ENCODE measurements around the gene TM4SF1. TPM values are rescaled to one million over a fixed set of nuclear protein-coding genes. Genes with fewer than 3 reads are reported as not detected.

The TM4SF1 gene
- polyA plus RNA-seq, 1 donor from 2014 or later = 0.81 TPM

GRCh38 chr3:149342413-149343380 is 34.8 kb downstream of the TM4SF1 start:
- no peaks in the 10 kb centered on the region for H3K36me3 ChIP-seq (ENCODE audit: insufficient read depth, low read length)
- TF ChIP-seq CTCF (IDR thresholded peaks at IDR 0.05; ENCODE audit: poor library complexity, severe bottlenecking) (no peak), EP300 (conservative IDR thresholded peaks at IDR 0.05; ENCODE audit: poor library complexity, severe bottlenecking) (no peak), MXI1 (conservative IDR thresholded peaks at IDR 0.05; ENCODE audit: poor library complexity, severe bottlenecking) (no peak), SMC3 (conservative IDR thresholded peaks at IDR 0.05; ENCODE audit: poor library complexity) (no peak), REST (IDR thresholded peaks at IDR 0.05; ENCODE audit: borderline replicate concordance) (no peak), POLR2AphosphoS5 (IDR thresholded peaks at IDR 0.05) (no peak), TAF1 (IDR thresholded peaks at IDR 0.05; ENCODE audit: low read depth) (no peak), RAD21 (conservative IDR thresholded peaks at IDR 0.05) (no peak), EZH2 (IDR thresholded peaks at IDR 0.05; ENCODE audit: borderline replicate concordance, insufficient read depth, low read length, poor library complexity, severe bottlenecking) (no peak)
- no peaks in the 10 kb centered on the region for H3K27me3 ChIP-seq (ENCODE audit: insufficient read depth, low read depth, low read length)
- H3K79me2 ChIP-seq (replicated peaks; ENCODE audit: insufficient read depth, low read length) = no peaks in the 10 kb centered on the region
- no peaks in the 10 kb centered on the region for H4K20me1 ChIP-seq (ENCODE audit: insufficient read depth)
- H3K4me2 ChIP-seq (ENCODE audit: low read length) = no peak overlapping the region
- H2AFZ ChIP-seq (ENCODE audit: low read depth, low read length) = no peak overlapping the region
- no peaks in the 10 kb centered on the region for H3K9me3 ChIP-seq (ENCODE audit: low read length)
- no peaks in the 10 kb centered on the region for H3K9me2 ChIP-seq (ENCODE audit: insufficient read depth, low read length)
- no peaks in the 10 kb centered on the region for H3F3A ChIP-seq (ENCODE audit: insufficient read depth, low read length, poor library complexity, severe bottlenecking)
- H3K4me3 ChIP-seq (ENCODE audit: low read length) = no peak overlapping the region
- no peak overlapping the region for H3K27ac ChIP-seq (ENCODE audit: low read length)
- H3K9ac ChIP-seq (ENCODE audit: low read length) = no peak overlapping the region

- Histone ChIP-seq H3K4me2 (ENCODE audit: low read length) (no peak overlapping the region), H3K27me3 (ENCODE audit: insufficient read depth, low read depth, low read length) (no peaks in the 10 kb centered on the region), H2AFZ (ENCODE audit: low read depth, low read length) (no peak overlapping the region), H3K9me3 (ENCODE audit: low read length) (no peaks in the 10 kb centered on the region), H3K27ac (ENCODE audit: low read length) (no peak overlapping the region), H3K36me3 (ENCODE audit: insufficient read depth, low read length) (no peaks in the 10 kb centered on the region), H3K9ac (ENCODE audit: low read length) (no peak overlapping the region), H3K9me2 (ENCODE audit: insufficient read depth, low read length) (no peaks in the 10 kb centered on the region), H3F3A (ENCODE audit: insufficient read depth, low read length, poor library complexity, severe bottlenecking) (no peaks in the 10 kb centered on the region), H4K20me1 (ENCODE audit: insufficient read depth) (no peaks in the 10 kb centered on the region), H3K4me3 (ENCODE audit: low read length) (no peak overlapping the region), H3K79me2 (replicated peaks; ENCODE audit: insufficient read depth, low read length) (no peaks in the 10 kb centered on the region)
- no peak for TF ChIP-seq RAD21 (conservative IDR thresholded peaks at IDR 0.05)
- TF ChIP-seq REST (IDR thresholded peaks at IDR 0.05; ENCODE audit: borderline replicate concordance) = no peak
- no peak for TF ChIP-seq SMC3 (conservative IDR thresholded peaks at IDR 0.05; ENCODE audit: poor library complexity)
- TF ChIP-seq CTCF (IDR thresholded peaks at IDR 0.05; ENCODE audit: poor library complexity, severe bottlenecking) = no peak
- no peak for TF ChIP-seq EZH2 (IDR thresholded peaks at IDR 0.05; ENCODE audit: borderline replicate concordance, insufficient read depth, low read length, poor library complexity, severe bottlenecking)
- no peak for TF ChIP-seq EP300 (conservative IDR thresholded peaks at IDR 0.05; ENCODE audit: poor library complexity, severe bottlenecking)
These were observed 37.0 kb downstream of the TM4SF1 start for GRCh38 chr3:149340310-149340933.

Data from neural cell (in vitro differentiated cells).